DOHH2 (cell line): ENCODE measurements around the gene CATSPERE.

Experiments used
- H3F3A ChIP-seq: fragments of 200-600 bp; sonication (generic), shearing (Covaris generic); 2 replicates; pipeline ENCODE4 v1.6.0; 2016; ENCODE audit warnings: antibody characterized with exemption, mild to moderate bottlenecking; ENCODE audit not compliant: control insufficient read depth, insufficient read depth
- H3K27ac ChIP-seq: fragments of 200-600 bp; sonication (generic); 2 replicates; pipeline ENCODE4 v1.5.1; 2014; ENCODE audit warnings: low read depth, mild to moderate bottlenecking, low read length, moderate library complexity
- H3K27me3 ChIP-seq: fragments of 200-600 bp; sonication (generic); 2 replicates; pipeline ENCODE4 v1.6.1; 2014; ENCODE audit warnings: mild to moderate bottlenecking, low read length, mixed read lengths; ENCODE audit not compliant: control insufficient read depth
- H3K36me3 ChIP-seq: fragments of 200-600 bp; sonication (generic); 2 replicates; pipeline ENCODE4 v1.6.1; 2014; ENCODE audit warnings: mild to moderate bottlenecking, low read length, moderate library complexity, mixed read lengths; ENCODE audit not compliant: control insufficient read depth
- H3K4me1 ChIP-seq: fragments of 200-600 bp; sonication (generic); 2 replicates; pipeline ENCODE4 v1.6.1; 2014; ENCODE audit warnings: mild to moderate bottlenecking, low read length, mixed read lengths; ENCODE audit not compliant: control insufficient read depth
- H3K4me2 ChIP-seq: fragments of 200-600 bp; sonication (generic); 2 replicates; pipeline ENCODE4 v1.6.0; 2014; ENCODE audit warnings: mild to moderate bottlenecking, low read length, moderate library complexity
- H3K4me3 ChIP-seq: fragments of 200-600 bp; sonication (generic); 2 replicates; pipeline ENCODE4 v1.5.1; 2014; ENCODE audit warnings: mild to moderate bottlenecking, low read length, mixed read lengths
- H3K79me2 ChIP-seq: fragments of 200-600 bp; sonication (generic); 2 replicates; pipeline ENCODE4 v1.6.1; 2014; ENCODE audit warnings: mild to moderate bottlenecking, low read length, mixed read lengths; ENCODE audit not compliant: control insufficient read depth
- H3K9me2 ChIP-seq: fragments of 200-600 bp; sonication (generic); replicated peaks from 2 replicates; pipeline ENCODE4 v1.6.1; 2014; ENCODE audit warnings: mild to moderate bottlenecking, low read length, mixed read lengths; ENCODE audit not compliant: control insufficient read depth
- H3K9me3 ChIP-seq: fragments of 200-600 bp; sonication (generic); 2 replicates; pipeline ENCODE4 v1.6.1; 2014; ENCODE audit warnings: antibody characterized with exemption, low read length, mixed read lengths; ENCODE audit not compliant: control insufficient read depth, insufficient read depth
- H4K20me1 ChIP-seq: fragments of 200-600 bp; sonication (generic); 2 replicates; pipeline ENCODE4 v1.6.0; 2014; ENCODE audit warnings: low read depth, mild to moderate bottlenecking, antibody characterized with exemption, low read length, moderate library complexity; ENCODE audit not compliant: control insufficient read depth, insufficient read depth
- CTCF ChIP-seq: fragments of 200-600 bp; sonication (generic); IDR thresholded peaks from one replicate; pipeline ENCODE4 v1.5.1; 2014; ENCODE audit warnings: antibody characterized with exemption, mild to moderate bottlenecking, low read depth, low read length; ENCODE audit not compliant: poor library complexity, severe bottlenecking
- EZH2phosphoT487 ChIP-seq: fragments of 200-600 bp; sonication (generic); IDR thresholded peaks from 2 replicates; pipeline ENCODE4 v1.6.1; 2017; ENCODE audit warnings: borderline replicate concordance, mild to moderate bottlenecking, antibody characterized with exemption, low read length, moderate library complexity, mixed read lengths

Gene CATSPERE

GRCh38 chr1:244450597-244451538 is 10.2 kb upstream of the CATSPERE start:
- Histone ChIP-seq H3K27me3 (no peaks in the 10 kb centered on the region), H3K9me3 (no peaks in the 10 kb centered on the region), H3F3A (no peaks in the 10 kb centered on the region), H3K4me2 (peak overlapping the region; percentile 74), H4K20me1 (peaks cover 9% of the 10 kb centered on the region; the same call in 1 of the 2 replicates), H3K79me2 (peaks cover 58% of the 10 kb centered on the region), H3K9me2 (no peaks in the 10 kb centered on the region), H3K27ac (peak overlapping the region; percentile 77), H3K4me3 (peak overlapping the region; percentile 85), H3K4me1 (peaks cover 40% of the 10 kb centered on the region), H3K36me3 (peaks cover 48% of the 10 kb centered on the region)
- TF ChIP-seq EZH2phosphoT487 (no peak), CTCF (no peak)

GRCh38 chr1:244451539-244451950 is 9.5 kb upstream of the CATSPERE start, which contains the start of gene ADSS2:
TSS of gene ADSS2 (minus strand) at chr1:244451909. CDS start at chr1:244451817, 92 bp downstream.
- Histone ChIP-seq H3K27me3 (no peaks in the 10 kb centered on the region), H3K4me1 (peaks cover 40% of the 10 kb centered on the region), H3K9me2 (no peaks in the 10 kb centered on the region), H3F3A (no peaks in the 10 kb centered on the region), H3K27ac (peak within 1 kb of the TSS; percentile 77), H3K9me3 (no peaks in the 10 kb centered on the region), H3K4me3 (peak within 1 kb of the TSS; percentile 85), H4K20me1 (peaks cover 9% of the 10 kb centered on the region; the same call in 1 of the 2 replicates), H3K36me3 (peaks cover 42% of the 10 kb centered on the region), H3K79me2 (peaks cover 51% of the 10 kb centered on the region), H3K4me2 (peak within 1 kb of the TSS; percentile 84)
- TF ChIP-seq EZH2phosphoT487 (no peak), CTCF (no peak)

GRCh38 chr1:244451951-244452795 is 8.9 kb upstream of the CATSPERE start:
- Histone ChIP-seq H4K20me1 (peaks cover 9% of the 10 kb centered on the region; the same call in 1 of the 2 replicates), H3K27ac (peak overlapping the region; percentile 77), H3K27me3 (no peaks in the 10 kb centered on the region), H3K4me3 (peak overlapping the region; percentile 85), H3K36me3 (peaks cover 39% of the 10 kb centered on the region), H3K9me2 (no peaks in the 10 kb centered on the region), H3F3A (no peaks in the 10 kb centered on the region), H3K4me1 (peaks cover 37% of the 10 kb centered on the region), H3K9me3 (no peaks in the 10 kb centered on the region), H3K4me2 (peak overlapping the region; percentile 84), H3K79me2 (peaks cover 45% of the 10 kb centered on the region)
- TF ChIP-seq EZH2phosphoT487 (no peak), CTCF (peak; percentile 48)
